ENCODE results near the gene STK31.
"Not testable (repeated sequence)": the region's sequence is repeated elsewhere in the genome, so short reads cannot be mapped to it uniquely, and the experiment has no call there.

STK31 gene

GRCh38 chr7:23714579-23714978 lies 4.6 kb downstream of the STK31 start:
- DNase-seq, result no peak

DNA sequence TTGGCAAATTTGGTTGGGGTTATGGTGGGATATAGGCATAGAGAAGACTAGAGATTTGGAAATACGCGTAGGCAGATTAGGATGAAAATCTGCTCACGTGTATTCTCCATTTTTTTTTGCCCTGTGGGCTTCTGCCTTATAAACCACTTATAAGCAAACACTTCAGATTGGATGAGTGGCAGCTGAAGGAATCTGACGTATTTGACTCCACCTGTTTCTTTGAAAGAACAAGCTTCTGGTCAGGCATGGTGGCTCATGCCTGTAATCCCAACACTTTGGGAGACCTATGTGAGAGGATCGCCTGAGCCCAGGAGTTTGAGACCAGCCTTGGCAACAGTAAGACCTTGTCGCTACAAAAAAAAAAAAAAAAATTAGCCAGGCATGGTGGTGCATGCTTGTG lies 5.1 kb downstream of the STK31 start:
- no peak for DNase-seq

- DNase-seq, result no peak
Observed at GRCh38 chr7:23717788-23718187, 7.8 kb downstream of the STK31 start.

- no peak for DNase-seq
Observed at GRCh38 chr7:23721456-23721855, 11.4 kb downstream of the STK31 start.

- DNase-seq, result not testable (repeated sequence)
Observed at GRCh38 chr7:23722587-23723216, 12.7 kb downstream of the STK31 start.

DNA sequence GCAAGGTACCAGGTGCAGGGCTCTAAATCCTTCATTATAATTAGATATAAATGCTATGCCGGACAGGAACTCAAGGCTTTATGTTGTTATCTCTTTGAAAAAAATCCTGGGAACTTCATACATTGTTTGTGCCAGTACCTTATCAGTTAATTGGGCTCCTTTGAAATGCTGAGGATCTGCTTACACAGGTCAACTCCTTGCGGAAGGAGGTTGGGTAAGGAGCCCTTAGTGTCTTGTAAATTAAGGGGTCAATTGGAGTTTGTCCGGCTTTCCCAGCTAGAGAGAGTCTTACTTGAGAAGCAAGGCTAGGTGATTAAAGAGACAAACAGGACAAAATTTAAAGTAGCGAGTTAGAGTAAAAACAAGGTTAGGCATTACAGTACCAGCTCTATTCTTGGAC lies 14.1 kb downstream of the STK31 start:
- DNase-seq, result not testable (repeated sequence)

DNA sequence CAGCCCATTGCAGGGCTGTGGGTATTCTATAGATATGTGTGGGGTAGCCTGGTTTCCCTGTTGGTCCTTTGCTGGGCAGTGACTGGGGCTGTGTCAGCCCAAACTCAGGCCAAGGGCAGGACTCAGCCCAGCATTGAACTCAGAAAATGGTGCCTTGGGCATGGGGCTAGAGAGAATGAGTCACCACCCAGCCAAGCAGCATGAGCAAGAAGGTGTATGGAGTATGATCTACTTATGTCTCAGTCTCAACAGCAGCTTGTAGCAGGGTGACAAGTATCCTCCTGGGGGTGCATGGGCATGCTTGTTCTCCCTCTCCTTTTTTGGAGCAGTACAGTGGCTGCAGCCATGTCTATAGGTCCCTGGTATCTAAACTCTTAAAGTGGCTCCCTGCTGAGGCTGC lies 32.0 kb downstream of the STK31 start:
- DNase-seq, result no peak

DNA sequence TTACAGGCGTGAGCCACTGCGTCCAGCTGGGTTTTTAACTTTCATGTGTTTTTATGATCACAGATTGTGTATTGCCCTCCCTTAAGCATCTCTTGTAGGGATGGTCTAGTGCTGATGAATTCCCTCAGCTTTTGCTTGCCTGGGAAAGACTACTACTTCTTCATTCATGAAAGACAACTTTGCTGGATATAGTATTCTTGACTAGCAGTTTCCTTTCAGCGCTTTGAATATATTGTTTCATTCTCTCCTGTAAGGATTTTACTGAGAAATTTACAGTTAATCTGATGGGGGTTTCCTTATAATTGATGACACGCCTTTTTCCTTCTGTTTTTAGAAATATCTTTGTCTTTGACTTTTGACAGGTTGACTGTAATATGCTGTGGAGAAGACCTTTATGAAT lies 33.2 kb downstream of the STK31 start:
- no peak for DNase-seq

DNA sequence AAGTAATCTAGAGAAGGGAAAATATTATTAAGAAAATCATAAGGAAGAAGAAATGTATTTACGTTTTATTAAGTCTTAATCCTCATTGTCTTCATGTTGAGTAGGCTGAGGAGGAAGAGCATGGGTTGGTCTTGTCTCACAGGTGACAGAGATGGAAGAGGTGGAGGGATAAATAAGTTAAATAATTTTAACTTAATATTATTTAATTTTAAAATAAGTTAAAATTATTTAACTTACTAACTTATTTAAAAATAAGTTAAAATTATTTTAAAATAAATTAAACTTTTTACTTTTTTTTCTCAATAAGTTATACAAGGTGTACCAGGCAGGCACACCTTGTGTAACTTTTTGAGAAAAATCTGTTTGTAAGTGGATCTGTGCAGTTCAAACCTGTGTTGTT lies 36.6 kb downstream of the STK31 start:
- no peak for DNase-seq

DNA sequence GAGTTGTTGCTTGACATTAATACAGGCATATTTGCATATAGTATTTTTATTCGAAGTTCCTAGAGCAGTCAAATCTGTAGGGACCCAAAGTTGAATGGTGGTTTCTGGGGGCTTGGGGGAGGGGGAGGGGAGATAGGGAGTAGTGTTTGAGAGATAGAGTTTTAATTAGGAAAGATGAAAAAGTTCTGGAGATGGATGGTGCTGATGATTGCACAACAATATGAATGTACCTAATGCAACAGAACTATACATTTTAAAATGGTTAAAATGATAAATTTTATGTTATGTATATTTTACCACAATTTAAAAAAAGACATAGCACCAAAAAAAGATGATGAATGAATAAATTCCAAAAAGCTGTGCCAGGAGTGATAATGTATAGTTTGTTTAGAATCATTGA lies 41.8 kb downstream of the STK31 start:
- DNase-seq, result no peak

DNA sequence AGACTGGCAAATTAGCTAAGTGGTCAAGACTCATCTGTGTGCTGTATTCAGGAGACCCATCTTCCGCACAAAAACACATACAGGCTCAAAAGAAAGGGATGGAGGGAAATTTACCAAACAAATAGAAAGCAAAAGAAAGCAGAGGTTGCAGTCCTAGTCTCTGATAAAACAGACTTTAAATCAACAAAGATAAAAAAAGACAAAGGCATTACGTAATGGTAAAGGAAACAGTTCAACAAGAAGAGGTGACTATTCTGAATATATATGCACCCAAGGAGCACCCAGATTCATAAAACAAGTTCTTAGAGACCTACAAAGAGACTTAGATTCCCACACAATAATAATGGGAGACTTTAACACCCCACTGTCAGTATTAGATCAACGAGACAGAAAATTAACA lies 48.8 kb downstream of the STK31 start:
- not testable (repeated sequence) for DNase-seq

DNA sequence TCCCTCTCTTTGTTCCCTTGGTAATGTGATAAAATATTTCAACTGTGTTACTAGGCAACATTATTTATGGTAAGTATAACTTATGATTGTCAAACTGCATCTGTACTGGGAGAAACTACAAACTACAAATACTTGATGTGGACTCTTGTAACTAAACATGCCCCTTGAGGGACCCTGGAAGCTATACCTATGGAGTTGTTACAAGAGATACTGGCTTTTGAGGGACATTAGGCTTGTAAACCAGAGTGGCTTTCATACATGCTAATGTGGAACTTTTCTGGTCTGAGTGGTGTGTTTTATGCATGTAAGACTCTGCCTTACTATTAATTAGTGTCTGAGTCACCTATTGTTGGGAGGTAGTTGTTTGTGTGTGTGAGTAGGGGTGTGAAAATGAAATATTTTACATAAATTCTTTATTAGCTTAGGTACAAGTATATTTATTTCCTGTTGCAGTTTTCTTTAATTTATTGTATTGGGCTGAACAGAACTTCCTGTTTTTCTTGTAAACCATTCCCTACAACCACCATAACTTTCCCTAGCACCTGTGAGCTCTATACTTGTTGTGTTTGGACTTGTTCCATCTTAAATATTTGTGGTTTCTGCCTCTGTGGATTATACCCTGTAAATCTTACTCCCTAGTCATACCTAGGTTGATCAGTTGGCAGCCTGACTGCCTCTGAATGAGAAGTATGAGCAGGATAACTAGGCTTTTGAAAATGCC lies 49.8 kb downstream of the STK31 start:
- no peak for DNase-seq

GRCh38 chr7:23765943-23766342 lies 55.9 kb downstream of the STK31 start:
- DNase-seq, result no peak

DNA sequence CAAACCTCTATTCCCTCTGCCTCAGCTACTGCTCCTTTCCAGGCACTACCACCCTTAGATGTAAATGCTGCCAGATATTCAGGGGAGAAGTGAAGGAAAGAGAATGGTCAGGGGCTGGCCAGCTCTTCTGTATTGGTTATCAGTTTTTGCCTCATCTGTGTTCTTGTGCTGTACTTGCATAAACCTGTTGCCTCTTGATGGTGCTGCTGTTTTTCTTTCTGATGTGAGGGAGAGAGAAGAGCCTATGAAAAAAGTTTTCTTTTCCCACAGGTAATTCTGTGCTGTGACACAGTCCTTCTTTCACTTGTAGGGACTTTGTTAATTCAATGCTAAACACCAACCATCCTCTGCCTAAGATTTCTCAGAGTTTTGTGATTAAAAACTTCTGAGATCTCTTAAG lies 57.5 kb downstream of the STK31 start:
- no peak for DNase-seq

GRCh38 chr7:23768022-23768421 lies 58.0 kb downstream of the STK31 start:
- DNase-seq, result no peak

GRCh38 chr7:23779185-23779800 lies 69.3 kb downstream of the STK31 start:
- DNase-seq, result not testable (repeated sequence)

DNA sequence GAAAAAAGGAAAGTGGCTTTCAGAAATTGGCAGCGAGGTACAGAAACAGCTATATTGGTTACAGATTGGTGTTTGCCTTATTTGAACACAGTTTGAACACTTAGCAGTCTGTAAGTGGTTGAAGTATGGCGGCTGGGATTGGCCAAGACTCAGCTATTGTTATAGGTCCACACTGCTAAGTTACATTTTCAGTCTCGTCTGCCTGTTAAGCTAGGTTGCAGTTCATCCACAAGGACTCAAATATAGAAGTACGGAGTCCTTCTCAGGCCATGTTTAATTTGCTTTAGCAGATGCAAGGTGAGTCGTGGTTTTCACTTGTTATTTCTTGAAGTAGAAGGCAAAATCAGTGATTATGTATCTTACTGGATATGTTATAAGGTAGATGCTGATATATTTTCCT lies 73.1 kb downstream of the STK31 start:
- DNase-seq, result no peak

DNA sequence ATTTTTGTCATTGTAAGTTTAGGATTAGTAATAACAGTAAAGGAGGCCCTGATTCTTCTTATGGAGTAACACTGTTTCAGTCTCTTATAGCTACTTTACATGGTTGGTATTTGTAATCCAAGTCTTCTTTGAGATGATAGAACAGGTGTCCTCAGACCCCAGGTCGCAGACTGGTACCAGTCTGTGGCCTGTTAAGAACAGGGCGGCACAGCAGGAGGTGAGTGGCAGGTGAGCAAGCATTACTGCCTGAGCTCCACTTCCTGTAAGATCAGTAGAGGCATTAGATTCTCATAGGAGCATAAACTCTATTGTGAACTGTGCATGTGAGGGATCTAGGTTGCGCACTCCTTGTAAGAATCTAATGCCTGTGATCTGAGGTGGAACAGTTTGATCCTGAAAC lies 77.3 kb downstream of the STK31 start:
- DNase-seq, result no peak

- DNase-seq, result no peak
Observed at GRCh38 chr7:23788843-23789242, 78.8 kb downstream of the STK31 start.

DNA sequence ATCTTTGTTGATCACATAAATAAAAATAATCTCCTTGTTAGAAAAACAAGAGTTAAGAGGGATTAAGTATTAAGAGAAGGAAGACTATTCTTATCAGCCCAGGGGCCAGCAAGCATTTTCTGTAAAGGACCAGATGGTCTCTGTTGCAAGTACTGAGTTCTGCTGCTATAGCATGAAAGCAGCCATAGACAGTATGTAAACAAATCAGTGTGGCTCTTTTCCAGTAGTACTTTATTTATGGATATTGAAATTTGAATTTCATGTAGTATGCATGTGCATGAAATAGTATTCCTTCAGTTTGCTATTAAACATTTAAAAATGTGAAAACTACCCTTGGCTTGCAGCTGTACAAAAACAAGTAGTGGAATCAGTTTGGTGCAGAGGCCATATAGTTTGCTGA lies 81.7 kb downstream of the STK31 start:
- no peak for DNase-seq

GRCh38 chr7:23802720-23803397 lies 92.8 kb downstream of the STK31 start:
- no peak for DNase-seq

- DNase-seq, result no peak
Observed at GRCh38 chr7:23804707-23805106, 94.7 kb downstream of the STK31 start.

GRCh38 chr7:23808421-23808820 lies 98.4 kb downstream of the STK31 start:
- DNase-seq, result no peak

DNA sequence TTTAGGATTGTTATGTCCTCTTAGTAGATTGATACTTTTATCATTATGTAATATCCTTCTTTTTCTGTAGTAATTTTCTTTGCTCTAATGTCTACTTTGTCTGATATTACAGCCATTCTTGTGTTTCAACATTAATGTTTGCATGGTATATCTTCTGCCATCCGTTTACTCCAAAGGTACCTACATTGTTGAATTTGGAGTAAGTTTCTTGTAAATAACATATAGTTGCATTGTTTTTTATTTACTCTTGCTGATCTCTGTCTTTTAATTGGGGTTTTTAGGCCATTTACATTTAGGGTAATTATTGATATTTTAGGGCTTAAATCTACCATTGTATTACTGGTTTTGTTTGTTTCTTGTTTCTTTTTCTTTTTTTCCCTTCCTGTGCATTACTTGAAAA lies 100.1 kb downstream of the STK31 start:
- DNase-seq, result no peak
